Retinal pigment epithelial cell (primary cell): ENCODE results near the gene PLEKHN1.
"Not testable (repeated sequence)": the region's sequence is repeated elsewhere in the genome, so short reads cannot be mapped to it uniquely, and the experiment has no call there.

ENCODE experiments used
- DNase-seq: peaks from one replicate; pipeline ENCODE4 v3.0.0-alpha.2; 2010; ENCODE audit warnings: low read depth
- H3K4me3 ChIP-seq: 2 replicates; pipeline ENCODE4 v1.5.1; 2011; ENCODE audit warnings: mild to moderate bottlenecking, low read length, control low read depth, moderate library complexity
- TF ChIP-seq, protein P1 (sequence below): conservative IDR thresholded peaks from 2 replicates; pipeline ENCODE4 v1.5.1; 2011; ENCODE audit warnings: low read depth, low read length, control low read depth, inconsistent platforms

Gene PLEKHN1

DNA sequence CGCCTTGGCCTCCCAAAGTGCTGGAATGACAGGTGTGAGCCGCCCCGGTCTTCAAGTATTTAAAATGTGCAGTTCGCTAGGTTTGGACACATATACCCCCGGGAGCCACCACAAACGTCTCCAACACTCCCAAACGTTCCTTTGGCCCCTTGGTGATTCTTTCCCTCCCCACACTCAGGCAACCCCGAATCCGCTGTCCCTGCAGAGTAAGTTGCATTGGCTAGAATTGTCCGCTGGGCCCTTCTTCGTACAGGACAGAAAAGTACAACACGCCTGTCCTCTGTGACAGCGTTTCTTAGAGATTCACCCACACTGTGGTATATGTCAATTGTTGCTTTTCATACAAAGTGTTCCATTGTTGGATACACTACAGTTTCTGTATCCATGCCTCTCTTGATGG, 18.8 kb downstream of the PLEKHN1 start:
- H3K4me3 ChIP-seq = no peak overlapping the region
- TF ChIP-seq, protein P1, sequence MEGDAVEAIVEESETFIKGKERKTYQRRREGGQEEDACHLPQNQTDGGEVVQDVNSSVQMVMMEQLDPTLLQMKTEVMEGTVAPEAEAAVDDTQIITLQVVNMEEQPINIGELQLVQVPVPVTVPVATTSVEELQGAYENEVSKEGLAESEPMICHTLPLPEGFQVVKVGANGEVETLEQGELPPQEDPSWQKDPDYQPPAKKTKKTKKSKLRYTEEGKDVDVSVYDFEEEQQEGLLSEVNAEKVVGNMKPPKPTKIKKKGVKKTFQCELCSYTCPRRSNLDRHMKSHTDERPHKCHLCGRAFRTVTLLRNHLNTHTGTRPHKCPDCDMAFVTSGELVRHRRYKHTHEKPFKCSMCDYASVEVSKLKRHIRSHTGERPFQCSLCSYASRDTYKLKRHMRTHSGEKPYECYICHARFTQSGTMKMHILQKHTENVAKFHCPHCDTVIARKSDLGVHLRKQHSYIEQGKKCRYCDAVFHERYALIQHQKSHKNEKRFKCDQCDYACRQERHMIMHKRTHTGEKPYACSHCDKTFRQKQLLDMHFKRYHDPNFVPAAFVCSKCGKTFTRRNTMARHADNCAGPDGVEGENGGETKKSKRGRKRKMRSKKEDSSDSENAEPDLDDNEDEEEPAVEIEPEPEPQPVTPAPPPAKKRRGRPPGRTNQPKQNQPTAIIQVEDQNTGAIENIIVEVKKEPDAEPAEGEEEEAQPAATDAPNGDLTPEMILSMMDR = no peak
- DNase-seq = no peak

DNA sequence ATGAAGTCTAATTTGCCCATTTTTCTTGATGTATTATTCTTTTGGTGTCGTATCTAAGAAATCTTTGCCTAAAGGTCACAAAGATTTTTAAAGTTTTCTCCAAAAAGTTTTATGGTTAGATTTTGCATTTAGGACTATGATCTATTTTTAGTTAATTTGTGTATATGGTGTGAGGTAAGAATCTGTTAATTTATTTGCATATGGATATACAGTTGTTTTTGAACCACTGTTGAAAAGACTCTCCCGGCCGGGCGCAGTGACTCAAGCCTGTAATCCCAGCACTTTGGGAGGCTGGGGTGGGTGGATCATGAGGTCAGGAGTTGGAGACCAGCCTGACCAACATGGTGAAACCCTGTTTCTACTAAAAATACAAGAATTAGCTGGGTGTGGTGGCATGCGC, 21.8 kb downstream of the PLEKHN1 start:
- not testable (repeated sequence) for DNase-seq, H3K4me3 ChIP-seq

DNA sequence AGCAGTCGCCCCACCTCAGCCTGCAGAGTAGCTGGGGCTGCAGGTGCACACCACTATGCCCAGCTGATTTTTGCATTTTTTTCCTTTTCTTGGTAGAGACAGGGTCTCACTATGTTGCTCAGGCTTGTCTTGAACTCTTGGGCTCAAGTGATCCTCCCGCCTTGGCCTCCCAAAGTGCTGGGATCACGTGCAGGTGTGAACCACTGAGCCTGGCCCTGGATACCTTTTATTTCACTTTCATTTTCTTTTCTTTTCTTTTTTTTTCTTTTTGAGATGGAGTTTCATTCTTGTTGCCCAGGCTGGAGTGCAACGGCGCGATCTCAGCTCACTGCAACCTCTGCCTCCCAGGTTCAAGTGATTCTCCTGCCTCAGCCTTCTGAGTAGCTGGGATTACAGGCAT, 25.0 kb downstream of the PLEKHN1 start:
- H3K4me3 ChIP-seq, DNase-seq: not testable (repeated sequence)

DNA sequence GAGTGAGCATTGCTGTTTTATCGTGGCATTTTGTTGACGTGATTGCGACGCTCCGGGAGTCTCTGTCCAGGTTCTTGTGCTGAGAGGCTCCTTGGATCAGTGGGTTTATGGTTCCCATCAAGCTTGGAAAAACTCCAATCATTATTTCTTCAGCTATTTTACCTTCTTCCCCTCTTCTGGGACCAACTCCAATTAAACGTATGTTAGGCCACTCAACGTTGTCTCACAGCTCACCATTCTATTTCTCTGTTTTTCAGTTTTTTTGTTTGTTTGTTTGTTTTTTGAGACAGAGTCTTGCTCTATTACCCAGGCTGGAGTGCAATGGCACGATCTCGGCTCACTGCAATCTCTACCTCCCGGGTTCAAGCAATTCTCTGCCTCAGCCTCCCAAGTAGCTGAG, 25.6 kb downstream of the PLEKHN1 start:
- no peak overlapping the region for H3K4me3 ChIP-seq
- TF ChIP-seq, protein P1 = no peak
- no peak for DNase-seq

DNA sequence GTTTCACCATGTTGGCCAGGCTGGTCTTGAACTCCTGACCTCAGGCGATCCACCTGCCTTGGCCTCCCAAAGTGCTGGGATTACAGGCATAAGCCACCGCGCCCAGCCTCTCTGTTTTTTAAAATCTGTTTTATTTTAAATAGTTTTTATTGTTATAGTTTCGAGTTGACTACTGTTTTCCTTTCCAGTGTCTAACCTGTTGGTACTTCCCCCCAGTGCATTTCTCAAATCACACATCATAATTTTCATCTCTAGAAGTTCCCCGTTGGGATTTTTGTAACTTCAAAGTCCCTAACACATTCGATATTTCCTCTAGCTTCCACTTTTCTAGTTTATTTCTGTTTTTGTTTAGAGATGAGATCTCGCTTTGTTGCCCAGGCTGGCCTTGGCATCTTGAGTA, 26.1 kb downstream of the PLEKHN1 start:
- TF ChIP-seq, protein P1 = no peak
- no peak overlapping the region for H3K4me3 ChIP-seq
- no peak for DNase-seq

DNA sequence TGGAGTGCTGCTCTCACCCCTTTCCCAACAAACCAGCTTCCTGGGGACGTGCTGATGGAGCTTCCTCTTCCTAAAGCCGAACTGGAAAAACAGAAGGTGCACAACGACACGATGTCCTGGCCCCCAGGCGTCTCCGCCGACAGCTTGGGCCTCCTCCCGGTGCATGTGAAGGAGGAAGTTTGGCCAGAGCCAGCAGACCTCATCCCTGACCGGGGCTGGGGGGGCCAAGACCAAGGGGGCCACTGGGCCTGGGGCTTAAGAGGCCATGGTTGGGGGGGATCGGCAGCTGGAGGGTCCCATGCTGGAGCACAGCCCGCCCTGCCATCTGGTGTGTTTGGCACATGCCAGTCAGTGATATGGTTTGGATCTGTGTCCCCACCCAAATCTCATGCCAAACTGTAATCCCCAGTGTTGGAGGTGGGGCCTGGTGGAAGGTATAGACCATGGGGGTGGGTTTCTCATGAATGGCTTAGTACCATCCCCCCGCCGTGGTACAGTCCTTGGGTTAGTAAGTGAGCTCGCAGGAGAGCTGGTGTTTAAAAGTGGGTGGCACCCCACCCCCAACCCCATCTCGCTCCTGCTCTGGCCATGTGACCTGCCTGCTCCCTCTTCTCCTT, 27.2 kb downstream of the PLEKHN1 start:
- TF ChIP-seq, protein P1 = no peak
- H3K4me3 ChIP-seq = no peak overlapping the region
- no peak for DNase-seq

DNA sequence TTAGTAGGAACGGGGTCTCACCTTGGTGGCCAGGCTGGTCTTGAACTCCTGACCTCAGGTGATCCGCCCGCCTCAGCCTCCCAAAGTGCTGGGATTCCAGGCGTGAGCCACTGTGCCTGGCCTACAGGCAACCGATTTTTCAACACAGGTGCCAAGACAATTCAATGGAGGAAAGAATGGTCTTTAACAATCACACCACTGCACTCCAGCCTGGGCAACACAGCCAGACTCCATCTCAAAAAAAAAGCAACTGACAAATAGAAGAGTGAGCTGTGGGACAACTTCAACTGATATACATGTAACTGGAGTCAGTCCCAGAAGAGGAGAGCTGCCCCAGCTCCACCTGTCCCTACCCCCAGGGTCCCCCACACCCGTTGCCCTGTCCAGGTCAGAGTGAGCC, 28.3 kb downstream of the PLEKHN1 start:
- DNase-seq, H3K4me3 ChIP-seq: not testable (repeated sequence)

DNA sequence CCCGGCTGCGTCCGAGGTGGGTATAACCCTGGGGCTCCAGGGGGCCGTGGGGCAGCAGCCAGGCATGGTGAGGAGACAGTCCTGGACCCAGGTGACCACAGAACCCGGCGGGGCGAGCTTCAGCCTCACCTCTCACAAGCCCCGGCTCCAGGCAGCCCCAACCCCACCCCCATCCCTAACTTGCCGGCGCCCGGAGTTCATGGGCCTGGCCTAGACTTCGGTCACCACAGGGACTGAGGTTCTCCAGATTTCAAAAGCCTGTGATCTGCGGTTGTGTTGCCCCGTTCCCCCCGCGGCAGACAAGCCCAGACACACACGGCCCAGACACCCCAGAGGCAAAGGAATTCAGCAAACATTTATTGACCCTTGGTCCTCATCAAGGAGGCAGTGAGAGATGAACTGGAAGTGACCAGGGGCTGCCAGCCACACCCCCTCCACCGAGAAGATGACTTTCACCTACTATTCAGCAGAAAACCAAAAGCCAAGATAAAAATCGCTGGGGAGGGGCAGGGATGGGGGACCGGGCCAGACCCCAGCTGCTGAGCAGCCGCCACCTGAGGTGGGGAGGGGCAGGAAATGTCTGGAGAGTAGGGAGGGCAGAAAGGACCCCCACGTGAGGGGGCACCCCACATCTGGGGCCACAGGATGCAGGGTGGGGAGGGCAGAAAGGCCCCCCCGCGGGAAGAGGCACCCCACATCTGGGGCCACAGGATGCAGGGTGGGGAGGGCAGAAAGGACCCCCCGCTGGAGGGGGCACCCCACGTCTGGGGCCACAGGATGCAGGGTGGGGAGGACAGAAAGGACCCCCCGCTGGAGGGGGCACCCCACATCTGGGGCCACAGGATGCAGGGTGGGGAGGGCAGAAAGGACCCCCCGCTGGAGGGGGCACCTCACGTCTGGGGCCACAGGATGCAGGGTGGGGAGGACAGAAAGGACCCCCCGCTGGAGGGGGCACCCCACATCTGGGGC, 29.7 kb downstream of the PLEKHN1 start:
- H3K4me3 ChIP-seq = no peak overlapping the region
- DNase-seq = no peak
- TF ChIP-seq, protein P1 = no peak
